ENCODE measurements around the gene SAMM50. TPM values are rescaled to one million over a fixed set of nuclear protein-coding genes. Genes with fewer than 3 reads are reported as not detected.

SAMM50 gene
- polyA plus RNA-seq, 1 experiment: 61.7 TPM

DNA sequence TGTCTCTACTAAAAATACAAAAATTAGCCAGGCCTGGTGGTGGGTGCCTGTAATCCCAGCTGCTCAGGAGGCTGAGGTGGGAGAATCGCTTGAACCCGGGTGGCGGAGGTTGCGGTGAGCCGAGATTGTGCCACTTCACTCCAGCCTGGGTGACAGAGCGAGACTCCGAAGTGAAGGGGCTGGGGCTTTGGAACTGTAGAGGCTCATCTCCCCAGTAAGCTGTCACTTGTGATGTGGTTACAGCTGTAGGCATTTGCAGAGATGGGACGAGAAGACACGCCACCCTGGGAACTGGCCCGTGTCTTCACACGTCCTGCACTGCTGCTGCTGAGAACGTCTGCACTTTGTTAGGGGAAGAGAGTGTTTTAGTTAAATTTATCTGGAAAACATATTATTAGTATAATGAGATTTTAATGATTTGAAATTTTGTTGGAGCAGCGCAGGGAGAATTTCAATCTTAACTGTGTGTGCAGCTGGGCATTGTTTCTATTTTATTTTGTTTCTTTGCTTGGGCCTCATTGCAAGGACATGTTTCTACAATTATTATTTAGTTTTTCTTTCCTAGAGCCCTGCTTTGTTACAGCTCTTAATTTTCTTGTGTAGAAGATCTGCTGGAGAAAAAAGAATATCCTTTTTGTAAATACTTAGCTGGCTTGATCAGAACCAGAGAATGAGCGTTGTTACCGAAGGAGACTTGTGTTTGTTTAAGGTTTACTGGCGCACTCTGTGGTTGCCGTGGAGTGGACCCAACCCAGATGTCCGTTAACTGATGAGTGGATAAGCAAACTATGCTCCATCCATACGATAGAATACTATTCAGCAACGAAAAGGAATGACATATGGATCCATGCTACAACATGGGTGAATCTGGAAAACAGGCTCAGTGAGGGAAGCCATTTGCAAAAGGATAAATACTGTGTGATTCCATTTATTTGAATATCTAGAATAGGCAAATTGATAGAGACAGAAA is 87.3 kb downstream of the SAMM50 start:
- CTCF ChIA-PET: interaction anchor here (1.8 kb wide), 1 partner anchor 39 kb away, joined by 5 read pairs; no protein-coding TSS in a partner anchor
- TF ChIP-seq, protein P1, sequence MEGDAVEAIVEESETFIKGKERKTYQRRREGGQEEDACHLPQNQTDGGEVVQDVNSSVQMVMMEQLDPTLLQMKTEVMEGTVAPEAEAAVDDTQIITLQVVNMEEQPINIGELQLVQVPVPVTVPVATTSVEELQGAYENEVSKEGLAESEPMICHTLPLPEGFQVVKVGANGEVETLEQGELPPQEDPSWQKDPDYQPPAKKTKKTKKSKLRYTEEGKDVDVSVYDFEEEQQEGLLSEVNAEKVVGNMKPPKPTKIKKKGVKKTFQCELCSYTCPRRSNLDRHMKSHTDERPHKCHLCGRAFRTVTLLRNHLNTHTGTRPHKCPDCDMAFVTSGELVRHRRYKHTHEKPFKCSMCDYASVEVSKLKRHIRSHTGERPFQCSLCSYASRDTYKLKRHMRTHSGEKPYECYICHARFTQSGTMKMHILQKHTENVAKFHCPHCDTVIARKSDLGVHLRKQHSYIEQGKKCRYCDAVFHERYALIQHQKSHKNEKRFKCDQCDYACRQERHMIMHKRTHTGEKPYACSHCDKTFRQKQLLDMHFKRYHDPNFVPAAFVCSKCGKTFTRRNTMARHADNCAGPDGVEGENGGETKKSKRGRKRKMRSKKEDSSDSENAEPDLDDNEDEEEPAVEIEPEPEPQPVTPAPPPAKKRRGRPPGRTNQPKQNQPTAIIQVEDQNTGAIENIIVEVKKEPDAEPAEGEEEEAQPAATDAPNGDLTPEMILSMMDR (IDR thresholded peaks at IDR 0.05; ENCODE audit: low read depth, low read length): no peak
- no peaks in the 10 kb centered on the region for H3K27me3 ChIP-seq (ENCODE audit: control insufficient read depth, insufficient read depth, low read length)
- H3K4me3 ChIP-seq (ENCODE audit: low read depth, low read length): no peak overlapping the region
- peak; percentile 23 for DNase-seq (ENCODE audit: low read depth, low spot score)
- POLR2A ChIA-PET: interaction anchor here (0.5 kb wide), 1 partner anchor 624 kb away, joined by 9 read pairs; no protein-coding TSS in a partner anchor
- H3K27ac ChIP-seq (ENCODE audit: low read depth, low read length): no peak overlapping the region
- H3K9me3 ChIP-seq (ENCODE audit: control insufficient read depth, insufficient read depth, low read length): peaks cover 3% of the 10 kb centered on the region

DNA sequence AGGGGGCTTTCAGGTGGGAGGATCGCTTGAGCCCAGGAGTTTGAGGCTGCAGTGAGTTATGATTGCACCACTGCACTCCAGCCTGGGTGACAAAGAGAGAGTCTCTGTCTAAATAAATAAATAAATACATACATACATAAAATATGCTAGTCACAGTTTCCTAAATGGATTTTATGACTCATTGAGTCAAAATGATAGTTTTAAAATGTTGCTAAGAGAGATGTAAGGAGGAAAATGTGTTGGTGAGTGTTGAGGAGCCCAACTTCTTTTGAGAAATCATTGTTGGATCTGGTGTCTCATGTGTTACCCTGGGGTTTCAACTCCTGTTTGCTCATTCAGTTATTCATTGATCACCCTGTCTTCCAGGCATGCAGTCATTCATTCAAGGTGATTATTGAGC is 89.9 kb downstream of the SAMM50 start:
- DNase-seq (ENCODE audit: low read depth, low spot score): no peak
- no peak overlapping the region for H3K4me3 ChIP-seq (ENCODE audit: low read depth, low read length)
- peaks cover 3% of the 10 kb centered on the region for H3K9me3 ChIP-seq (ENCODE audit: control insufficient read depth, insufficient read depth, low read length)
- POLR2A ChIA-PET: no interaction called here
- TF ChIP-seq, protein P1 (IDR thresholded peaks at IDR 0.05; ENCODE audit: low read depth, low read length): no peak
- H3K27ac ChIP-seq (ENCODE audit: low read depth, low read length): no peak overlapping the region
- no peaks in the 10 kb centered on the region for H3K27me3 ChIP-seq (ENCODE audit: control insufficient read depth, insufficient read depth, low read length)
- CTCF ChIA-PET: no interaction called here

Other genes starting within 250 kb of the SAMM50 start
- 0.92 and 1.4 TPM in 2 replicates for gene EFCAB6, start 143.1 kb upstream of the SAMM50 start, polyA plus RNA-seq (2011; rRNA removed)
- gene SULT4A1, start 92.9 kb upstream of the SAMM50 start, polyA plus RNA-seq (2011; rRNA removed): 0.07 and 0.14 TPM in 2 replicates
- gene PNPLA5, start 63.4 kb upstream of the SAMM50 start, polyA plus RNA-seq (2011; rRNA removed): 0.11 and 0.12 TPM in 2 replicates
- 3.9 and 4.0 TPM in 2 replicates for gene PNPLA3, start 31.6 kb upstream of the SAMM50 start, polyA plus RNA-seq (2011; rRNA removed)
- gene PARVB, start 68.9 kb downstream of the SAMM50 start, polyA plus RNA-seq (2011; rRNA removed): 49.5 and 56.1 TPM in 2 replicates
- gene PARVG, start 225.5 kb downstream of the SAMM50 start, polyA plus RNA-seq (2011; rRNA removed): 0.01 TPM in 1 of 2 replicates, not detected in the other

Data from AG04450 (cell line).